ENCODE data around the gene SERF2.
A peak's percentile ranks its signal among the peaks of the same experiment; 100 is the strongest.
"Not testable (repeated sequence)": the region's sequence is repeated elsewhere in the genome, so short reads cannot be mapped to it uniquely, and the experiment has no call there.

SERF2 gene

DNA sequence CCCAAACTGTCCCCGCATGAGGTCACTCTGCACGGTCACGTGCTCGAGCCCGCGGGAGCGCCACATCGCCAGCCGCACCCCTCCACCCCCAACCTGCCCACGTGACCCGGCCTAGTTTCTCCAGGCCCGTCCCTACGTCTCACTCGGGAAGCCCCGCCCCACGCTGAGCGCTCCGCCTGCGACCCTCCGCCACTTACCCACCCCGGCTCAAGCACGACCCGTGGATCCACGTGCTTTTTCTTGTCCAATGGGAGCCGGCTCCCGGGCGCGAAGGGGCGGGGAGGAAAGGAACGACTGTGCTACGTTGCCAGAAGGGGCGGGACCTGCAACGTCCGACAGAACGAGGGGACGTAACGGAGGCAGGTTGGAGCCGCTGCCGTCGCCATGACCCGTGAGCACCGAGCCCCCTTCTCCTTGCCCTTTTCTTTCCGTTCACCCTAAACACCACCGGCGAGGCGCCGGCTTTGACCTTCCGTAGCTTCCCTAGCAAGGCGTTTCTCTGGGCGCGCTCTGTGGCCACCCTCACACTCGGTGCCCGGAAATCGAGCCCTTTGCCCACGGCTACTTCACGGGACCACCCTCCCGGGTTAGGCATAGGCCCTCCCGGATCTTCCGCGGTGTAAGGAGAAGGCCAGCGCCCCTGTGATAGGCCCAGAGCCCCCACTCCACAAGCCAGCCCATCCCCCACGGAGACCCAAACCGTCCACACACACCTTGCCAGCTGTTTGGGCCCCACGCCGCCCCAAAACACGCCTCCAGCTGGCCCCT is at the start of gene SERF2:
TSS of gene SERF2 (plus strand) at position 328 of the 768 bp plus-strand sequence. CDS start at position 385, 57 bp downstream.
- DNase-seq: peak; percentile 86

DNA sequence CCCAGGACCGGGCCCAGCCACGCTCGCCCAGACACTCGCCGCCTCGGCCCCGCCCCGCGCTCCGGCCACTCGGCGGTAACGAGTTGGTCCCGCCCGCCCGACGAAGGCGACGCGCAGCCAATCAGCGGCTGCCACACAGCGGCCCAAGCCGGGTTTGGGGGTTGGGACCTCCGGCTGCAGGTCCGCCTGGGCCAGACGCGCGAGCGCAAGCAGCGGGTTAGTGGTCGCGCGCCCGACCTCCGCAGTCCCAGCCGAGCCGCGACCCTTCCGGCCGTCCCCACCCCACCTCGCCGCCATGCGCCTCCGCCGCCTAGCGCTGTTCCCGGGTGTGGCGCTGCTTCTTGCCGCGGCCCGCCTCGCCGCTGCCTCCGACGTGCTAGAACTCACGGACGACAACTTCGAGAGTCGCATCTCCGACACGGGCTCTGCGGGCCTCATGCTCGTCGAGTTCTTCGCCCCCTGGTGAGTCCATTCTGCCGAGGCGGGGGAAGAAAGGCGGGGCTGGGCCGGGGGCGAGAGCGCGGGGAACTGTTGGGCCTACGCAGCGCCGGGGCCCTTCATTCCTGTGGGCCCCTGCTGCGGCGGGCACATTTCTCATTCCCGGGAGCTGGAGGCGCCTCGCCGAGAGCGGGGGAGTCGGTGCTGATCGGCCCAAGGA is 45.7 kb upstream of the SERF2 start, which contains the start of gene PDIA3:
TSS of gene PDIA3 (plus strand) at position 194 of the 658 bp plus-strand sequence. CDS start at position 296, 102 bp downstream.
- DNase-seq: peak; percentile 77

DNA sequence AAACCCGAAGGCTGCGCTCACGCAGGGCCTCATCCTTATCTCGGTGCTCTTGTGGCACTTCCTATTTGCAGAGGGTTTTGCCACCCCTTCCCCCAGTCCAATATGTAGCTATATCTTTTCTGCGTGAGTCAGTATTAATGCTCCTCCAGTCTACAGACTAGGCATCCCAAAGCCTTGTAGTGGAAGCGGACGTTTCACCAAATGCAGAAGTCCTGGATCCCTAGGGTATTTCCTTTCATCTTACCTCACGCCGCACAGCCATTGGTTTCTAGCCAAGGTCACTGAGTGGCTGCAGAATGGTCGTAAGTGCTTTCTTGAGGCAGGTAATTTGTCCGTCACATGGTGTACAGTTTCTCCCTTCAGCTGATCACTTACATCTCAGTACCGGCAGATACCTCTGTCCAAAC is 45.2 kb upstream of the SERF2 start:
- DNase-seq: not testable (repeated sequence)

DNA sequence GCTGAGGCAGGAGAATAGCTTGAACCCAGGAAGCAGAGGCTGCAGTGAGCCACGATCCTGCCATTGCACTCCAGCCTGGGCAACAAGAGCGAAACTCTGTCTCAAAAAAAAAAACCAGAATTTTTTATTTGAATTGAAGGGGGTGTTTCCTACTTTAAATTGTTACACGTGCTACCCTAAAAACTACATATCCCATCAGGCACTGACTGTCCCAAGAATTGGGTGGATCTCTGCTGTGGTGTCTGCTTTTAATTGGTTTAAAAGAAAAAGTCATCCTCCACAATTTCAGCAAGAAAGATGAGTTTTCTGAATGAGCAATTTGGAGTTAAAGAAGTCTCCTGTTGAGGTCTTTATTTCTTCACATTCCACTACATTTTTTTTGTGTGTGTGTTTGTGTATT is 43.7 kb upstream of the SERF2 start:
- DNase-seq: no peak

DNA sequence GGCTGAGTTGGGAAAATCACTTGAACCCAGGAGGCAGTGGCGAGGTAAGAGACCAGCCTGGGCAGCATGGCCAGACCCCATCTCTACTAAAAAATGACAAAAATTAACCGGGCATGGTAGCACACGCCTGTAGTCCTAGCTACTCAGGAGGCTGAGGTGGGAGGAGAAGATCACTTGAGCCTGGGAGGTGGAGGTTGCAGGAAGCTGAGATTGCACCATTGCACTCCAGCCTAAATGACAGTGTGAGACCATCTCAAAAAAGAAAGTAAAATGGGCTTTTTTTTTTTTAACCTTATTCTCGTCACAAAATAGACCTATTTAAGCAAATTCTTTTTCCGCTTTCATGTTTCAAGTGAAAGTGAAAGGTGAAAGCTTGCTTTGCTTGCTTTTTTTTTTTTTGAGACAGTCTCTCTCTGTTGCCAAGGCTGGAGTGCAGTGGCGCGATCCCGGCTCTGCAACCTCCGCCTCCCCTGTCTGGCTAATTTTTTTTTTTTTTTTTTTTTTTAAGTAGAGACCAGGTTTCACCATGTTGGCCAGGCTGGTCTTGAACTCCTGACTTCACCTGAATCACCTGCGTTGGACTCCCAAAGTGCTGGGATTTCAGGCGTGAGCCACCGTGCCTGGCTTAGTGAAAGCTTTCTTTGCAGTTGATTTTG is 42.3 kb upstream of the SERF2 start:
- no peak for DNase-seq

DNA sequence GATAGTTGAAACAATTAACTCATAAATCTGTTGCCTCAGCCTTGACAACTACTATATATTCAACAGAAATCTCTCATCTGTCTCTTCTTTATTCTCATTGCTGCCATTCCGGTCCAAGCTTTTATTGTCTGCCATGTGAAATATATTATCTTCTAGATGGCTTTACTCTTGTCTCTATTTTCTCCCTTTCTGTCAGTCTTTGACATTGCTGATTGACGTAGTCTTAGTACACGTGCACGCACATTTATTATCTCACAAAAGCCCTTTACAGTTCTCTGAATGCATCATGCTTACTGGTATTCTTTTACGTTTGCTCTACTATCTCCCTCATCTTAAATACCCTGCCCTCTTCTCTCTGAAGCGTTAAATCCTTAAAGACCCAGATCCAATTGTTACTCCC is 40.2 kb upstream of the SERF2 start:
- DNase-seq: no peak

DNA sequence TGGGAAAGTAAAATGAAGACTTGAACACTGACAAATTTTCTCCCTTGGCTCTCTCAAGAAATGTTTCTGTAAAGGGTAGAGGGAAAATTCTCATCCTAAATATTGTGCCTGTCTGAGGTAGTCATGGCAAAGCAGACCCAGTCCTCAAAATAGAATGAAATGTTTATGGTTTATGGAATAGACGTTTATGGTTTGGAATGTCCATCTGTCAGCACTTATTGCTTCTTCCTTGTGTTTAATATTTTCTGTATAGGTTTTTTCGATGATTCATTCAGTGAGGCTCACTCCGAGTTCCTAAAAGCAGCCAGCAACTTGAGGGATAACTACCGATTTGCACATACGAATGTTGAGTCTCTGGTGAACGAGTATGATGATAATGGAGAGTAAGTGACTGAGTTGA is 29.3 kb upstream of the SERF2 start:
- no peak for DNase-seq

DNA sequence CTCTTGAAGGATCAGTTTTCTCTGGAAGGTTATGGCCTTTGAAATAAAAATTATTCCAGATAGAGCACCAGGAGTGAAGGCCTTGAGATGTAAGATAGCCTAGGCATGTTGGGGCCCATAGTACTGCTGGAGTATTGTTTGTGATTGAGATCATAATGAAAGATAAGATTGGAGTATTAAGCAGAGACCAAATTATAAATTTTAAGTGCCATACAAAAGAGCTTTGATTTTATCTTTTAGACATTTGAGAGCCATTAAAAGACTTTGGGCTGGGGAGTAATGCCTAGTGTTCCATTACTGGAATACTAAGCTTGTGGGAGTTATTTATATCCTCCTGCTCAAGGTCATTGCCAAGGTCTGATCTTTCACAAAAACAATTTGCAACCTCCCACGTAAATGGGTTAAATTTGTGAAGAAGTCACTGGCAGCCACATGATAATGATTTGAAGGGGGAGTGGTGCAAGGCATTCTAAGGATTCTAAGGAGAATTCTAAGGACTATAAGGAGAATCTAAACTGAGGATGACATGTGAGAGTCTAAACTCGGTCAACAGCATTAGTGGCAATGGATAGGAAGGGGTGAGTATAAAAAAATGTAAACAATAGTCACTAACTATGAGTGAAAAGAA is 28.2 kb upstream of the SERF2 start:
- DNase-seq: no peak

DNA sequence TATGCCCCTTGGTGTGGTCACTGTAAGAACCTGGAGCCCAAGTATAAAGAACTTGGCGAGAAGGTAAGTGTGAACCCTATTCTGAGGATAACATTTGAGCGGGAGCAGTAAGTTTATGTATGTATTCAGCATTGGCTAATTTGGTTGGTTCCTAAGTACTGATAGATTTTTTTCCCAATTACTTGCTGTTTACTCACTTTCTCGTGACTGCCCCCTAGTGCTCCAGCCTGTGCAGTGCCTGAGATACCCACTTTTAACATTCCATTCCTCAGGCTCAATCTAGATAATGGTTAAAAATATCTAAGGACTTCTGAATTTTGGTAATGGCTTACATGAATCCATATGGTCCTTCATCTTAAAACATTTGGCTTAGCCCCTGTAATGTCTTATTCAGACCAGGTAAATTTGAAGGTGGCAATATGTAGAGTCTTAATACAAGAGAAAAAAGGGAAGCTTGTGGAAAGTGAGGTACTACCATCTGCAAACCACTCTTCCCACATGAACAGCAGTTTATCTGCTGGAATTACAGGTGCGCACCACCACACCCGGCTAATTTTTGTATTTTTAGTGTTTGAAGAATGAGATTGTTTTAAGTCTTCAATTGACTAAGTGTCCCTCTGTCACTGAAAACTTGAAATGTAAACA is 22.4 kb upstream of the SERF2 start:
- DNase-seq: no peak

DNA sequence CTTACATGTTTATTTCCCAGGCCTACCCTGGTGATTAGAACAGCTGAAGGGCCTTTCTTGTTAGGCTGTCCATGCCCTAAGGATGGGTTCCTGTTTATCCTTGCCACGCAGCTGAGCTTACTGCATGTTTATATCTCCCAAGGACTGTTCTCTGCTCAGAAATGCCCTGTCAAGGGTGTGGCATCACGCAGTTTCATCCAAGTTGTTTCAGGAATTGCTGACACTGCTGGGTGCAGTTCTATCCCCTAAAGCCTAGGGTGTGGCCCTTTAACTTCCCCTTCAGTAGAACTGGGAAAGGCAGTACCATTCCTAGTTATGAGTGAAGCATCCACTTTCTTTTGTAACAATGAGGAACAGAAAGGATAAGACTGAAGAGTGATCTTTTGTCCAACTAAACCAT is 20.3 kb upstream of the SERF2 start:
- DNase-seq: no peak

DNA sequence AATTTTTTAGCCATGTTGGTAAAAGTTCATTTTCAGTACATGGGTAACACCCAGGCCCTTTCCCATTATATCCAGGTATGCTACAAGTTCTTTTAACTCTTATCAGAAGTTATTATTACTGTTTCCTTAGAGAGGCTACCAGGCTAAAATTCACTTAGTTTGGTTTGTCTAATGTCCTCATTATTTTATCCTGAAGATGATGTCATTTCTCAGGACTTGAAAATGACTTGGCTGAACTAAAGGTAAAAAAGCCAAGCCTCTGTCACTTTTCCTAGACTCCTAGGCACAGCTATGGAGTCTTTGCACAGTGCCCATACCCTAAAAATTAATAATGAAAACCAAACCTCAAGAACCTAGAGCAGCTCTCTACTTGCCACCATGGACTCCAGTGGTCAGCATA is 19.5 kb upstream of the SERF2 start:
- DNase-seq: no peak

DNA sequence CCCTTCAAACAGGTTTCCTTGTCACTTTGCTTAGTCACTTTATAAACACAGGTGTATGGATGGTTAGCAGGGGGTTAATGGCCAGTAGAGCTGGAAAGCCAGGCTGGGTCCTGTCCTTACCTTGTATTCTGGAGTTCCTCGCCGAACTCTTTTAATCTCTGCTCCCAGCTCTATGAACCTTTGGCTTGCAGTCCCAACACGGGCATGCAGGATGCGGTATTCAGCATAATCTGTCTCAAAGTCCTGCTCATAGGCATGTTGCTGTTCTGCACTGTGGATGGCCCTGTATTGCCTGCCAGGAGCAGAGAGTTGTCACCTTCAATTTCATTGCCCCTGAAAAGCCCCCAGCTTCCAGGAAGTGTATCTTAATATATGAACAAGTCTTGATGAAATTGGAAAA is 18.1 kb upstream of the SERF2 start:
- no peak for DNase-seq

DNA sequence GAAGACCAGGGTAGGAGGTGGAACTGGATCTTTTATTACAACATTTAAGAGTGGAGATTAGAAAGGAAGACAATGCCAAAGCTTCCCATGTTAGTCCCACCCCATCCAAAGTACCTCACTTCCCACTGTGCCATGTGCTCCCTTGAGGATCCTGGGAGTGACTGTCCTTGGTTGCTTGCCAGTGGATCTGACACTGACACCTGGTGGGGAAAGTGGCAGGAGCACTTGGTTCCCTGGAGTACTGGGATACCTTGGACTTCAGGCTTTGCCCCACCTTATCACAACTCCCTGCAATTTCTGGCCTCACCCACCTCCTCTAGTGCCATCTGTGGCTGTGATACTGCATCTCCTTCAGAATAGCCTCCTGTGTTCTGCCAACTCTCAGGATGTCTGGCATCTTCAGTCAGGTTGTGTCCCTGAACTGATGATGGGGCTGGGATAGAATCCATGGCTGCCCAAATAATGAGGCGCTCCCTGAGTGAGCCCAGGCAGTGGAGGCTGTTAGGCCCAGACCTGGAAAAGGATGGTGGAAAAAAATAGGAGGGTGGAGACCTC is 16.6 kb upstream of the SERF2 start:
- DNase-seq: peak; percentile 25

DNA sequence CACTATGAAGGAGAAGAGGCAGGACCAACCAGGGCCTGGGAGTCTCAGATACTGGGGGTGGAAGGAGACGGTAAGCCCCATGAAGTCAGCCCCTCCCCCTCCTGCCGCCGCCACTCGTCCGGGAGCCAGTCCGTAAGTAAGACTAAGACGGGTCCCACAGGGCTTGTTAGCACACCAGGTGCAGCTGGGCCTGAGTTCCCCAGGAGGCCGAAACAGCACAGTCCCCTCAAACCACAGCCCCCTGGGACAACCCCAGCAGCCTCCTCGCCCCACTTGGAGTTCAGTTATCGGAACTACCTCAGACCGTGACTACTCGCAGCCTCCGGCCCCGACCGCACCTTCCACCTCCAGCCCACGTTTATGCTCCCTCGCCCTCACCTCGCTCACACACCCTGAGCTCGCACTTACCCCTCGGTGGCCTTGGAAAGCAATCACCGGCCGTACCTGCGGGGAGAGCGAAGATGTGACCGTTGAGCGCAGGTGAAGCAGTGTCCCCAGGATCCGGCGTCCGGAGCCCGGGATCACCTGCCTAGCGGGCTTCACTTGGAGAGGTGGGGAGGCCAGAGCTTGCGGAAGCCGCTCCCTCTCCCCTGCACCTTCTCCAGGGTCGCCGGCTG is 15.9 kb upstream of the SERF2 start:
- DNase-seq: no peak

DNA sequence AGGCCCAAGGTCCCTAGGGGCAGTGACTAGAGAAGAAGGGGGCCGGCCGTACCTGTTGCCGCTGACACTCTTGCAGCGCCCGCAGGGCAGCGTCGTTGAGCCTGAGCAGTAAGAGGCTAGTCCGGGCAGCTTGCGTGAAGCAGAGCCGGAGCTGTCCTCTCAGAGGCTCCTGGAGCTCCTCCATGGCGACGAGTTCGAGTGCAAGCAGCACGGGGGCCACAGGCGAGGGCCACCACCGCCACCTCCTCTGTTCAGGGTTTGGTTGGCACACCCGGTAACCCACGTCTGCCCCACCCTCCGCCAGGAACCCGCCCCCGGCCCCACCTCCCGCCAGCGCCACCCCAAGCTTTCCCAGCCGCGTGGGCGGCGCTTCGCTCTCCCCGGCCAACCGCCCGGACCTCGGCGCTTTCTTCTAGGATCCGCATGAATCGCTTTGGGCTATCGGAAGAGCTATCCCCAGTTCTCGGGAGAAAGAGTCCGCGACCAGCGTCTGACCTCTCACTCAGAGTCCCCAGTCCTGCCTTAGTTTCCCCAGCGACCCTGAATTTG is 15.3 kb upstream of the SERF2 start, which contains the start of gene ELL3:
TSS of gene ELL3 (minus strand) at position 249 of the 549 bp plus-strand sequence. CDS start at position 184, 65 bp downstream.
- DNase-seq: peak; percentile 58

DNA sequence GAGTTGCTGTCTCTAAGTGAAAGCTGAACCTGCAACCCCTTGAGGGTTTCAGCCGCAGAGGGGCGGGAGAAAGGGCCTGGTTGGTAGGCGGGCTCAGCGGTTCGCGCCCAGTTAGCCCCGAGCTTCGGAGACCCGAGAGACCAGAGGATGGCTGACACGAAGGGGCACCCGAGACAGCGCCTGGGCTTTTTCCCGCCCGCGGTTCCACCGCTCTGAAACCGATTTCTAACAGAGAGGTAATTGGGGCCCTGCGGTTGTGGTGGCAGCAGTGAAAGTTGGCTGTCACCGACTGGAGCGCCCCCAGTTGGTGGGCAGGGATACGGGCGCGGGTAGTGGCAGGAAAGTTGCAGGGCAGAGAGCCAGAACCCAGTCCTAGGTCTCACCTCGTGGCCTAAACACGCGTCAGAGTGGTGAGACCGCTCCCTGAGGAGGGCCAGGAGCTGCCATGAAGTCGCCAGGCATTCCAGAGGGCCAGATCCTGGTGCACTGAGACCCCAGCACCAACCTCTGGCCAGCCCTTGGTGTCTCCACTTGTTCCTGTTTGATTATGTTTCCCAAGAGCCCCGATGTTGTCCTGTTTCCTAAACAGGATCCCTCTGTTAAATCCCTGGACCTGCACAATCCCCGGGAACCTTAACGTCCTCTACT is 14.7 kb upstream of the SERF2 start:
- peak; percentile 46 for DNase-seq

DNA sequence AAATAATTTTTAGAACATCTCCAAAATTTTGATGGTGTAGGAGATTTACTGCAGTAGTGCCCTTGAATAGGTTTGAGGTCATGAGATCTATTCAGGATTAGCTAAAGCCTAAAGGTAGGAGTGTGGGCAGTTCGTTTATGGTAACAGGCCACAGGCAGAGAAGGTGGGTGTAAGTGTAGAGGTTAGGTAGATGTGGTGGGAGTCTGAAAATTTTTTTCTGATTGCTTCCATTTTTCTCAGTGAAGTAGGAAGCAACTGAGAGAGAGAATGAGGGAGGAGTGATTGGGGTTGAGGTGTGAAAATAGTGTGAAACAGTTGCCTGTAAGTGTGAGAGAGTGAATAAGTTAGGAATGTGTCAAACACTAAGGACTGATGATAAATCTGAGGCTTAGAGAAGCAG is 13.1 kb upstream of the SERF2 start:
- DNase-seq: no peak

DNA sequence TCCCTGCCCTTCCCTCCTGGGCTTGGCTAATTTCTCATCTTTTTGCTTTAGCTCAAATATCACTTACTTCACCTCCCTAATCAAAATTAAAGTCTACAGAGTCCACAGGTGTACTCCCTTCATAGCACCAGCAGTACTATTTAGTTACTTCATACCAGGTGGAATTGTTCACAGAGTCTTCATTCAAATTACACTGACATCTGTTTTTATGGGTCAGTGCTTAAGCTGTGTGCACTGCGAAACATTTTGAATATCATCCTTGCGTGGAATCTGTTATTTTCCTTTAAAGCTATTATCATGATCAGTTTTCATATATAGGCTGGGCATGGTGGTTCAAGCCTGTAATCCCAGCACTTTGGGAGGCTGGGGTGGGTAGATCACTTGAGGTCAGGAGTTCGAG is 2.7 kb upstream of the SERF2 start:
- DNase-seq: no peak

DNA sequence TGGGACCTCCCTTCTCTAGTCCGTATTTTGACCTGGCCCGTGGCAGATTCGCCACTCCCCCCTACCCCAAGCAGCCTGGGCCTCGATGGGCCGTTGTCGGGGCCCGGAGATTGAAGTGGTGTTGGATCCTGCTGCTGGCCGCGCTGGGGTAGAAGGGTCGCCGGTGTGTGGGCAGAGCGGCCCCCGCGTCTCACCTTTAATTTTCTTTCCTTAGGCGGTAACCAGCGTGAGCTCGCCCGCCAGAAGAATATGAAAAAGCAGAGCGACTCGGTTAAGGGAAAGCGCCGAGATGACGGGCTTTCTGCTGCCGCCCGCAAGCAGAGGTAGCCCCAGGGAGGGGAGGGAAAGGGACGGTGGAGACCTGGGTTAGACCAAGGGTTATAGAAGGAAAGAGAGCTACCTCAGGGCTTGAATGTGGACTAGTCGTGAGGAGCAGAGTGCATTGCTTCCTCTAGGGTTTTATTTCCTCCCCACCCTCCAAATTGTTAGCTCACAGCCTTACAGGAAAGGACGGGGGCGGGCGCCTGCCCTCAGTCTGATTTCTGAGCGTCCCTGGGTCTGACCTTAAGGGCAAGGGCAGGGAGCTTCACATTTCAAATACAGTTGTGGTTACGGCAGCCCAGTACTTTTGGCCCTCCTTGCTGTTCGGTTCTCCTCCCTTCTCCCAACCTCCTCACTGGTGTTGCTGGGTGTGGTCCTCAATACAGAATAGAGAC is 799 bp downstream of the SERF2 start:
- DNase-seq: no peak

DNA sequence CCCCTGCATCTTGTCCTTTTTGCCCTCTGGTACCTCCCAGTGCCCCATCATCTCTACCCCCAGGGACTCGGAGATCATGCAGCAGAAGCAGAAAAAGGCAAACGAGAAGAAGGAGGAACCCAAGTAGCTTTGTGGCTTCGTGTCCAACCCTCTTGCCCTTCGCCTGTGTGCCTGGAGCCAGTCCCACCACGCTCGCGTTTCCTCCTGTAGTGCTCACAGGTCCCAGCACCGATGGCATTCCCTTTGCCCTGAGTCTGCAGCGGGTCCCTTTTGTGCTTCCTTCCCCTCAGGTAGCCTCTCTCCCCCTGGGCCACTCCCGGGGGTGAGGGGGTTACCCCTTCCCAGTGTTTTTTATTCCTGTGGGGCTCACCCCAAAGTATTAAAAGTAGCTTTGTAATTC is 1.5 kb downstream of the SERF2 start:
- DNase-seq: no peak
